HG02588 (cell line): ENCODE measurements around the gene DPP4.

Experiments used
- ATAC-seq: cut with Tn5 transposase; IDR thresholded peaks from one replicate; pipeline ENCODE4 v1.9.1; 2021; ENCODE audit warnings: mild to moderate bottlenecking, moderate library complexity; ENCODE audit not compliant: unreplicated experiment

The DPP4 gene

GRCh38 chr2:162073888-162074631, at the start of gene DPP4:
Gene DPP4 (minus strand): TSS chr2:162074215. CDS start chr2:162073981, 234 bp downstream.
- ATAC-seq = peak; percentile 86

- no peak for ATAC-seq
These were observed 44.4 kb upstream of the DPP4 start for GRCh38 chr2:162118166-162119031.

GRCh38 chr2:162116352-162116751, 42.3 kb upstream of the DPP4 start:
- ATAC-seq = no peak

- ATAC-seq = no peak
These were observed 41.1 kb upstream of the DPP4 start for GRCh38 chr2:162115076-162115475.

GRCh38 chr2:162114271-162114670, 40.3 kb upstream of the DPP4 start:
- no peak for ATAC-seq

GRCh38 chr2:162113776-162114168, 39.8 kb upstream of the DPP4 start:
- no peak for ATAC-seq

GRCh38 chr2:162113088-162113775, 39.2 kb upstream of the DPP4 start:
- no peak for ATAC-seq

- ATAC-seq = no peak
These were observed 38.2 kb upstream of the DPP4 start for GRCh38 chr2:162111958-162112850.

GRCh38 chr2:162107361-162107901, 33.4 kb upstream of the DPP4 start:
- no peak for ATAC-seq

GRCh38 chr2:162106746-162107145, 32.7 kb upstream of the DPP4 start:
- ATAC-seq = no peak

- ATAC-seq = no peak
These were observed 32.1 kb upstream of the DPP4 start for GRCh38 chr2:162106146-162106551.

GRCh38 chr2:162103443-162104009, 29.5 kb upstream of the DPP4 start:
- ATAC-seq = no peak

GRCh38 chr2:162100579-162100978, 26.6 kb upstream of the DPP4 start:
- no peak for ATAC-seq

- no peak for ATAC-seq
These were observed 25.8 kb upstream of the DPP4 start for GRCh38 chr2:162099836-162100235.

GRCh38 chr2:162092658-162093556, 18.9 kb upstream of the DPP4 start:
- no peak for ATAC-seq

GRCh38 chr2:162092008-162092390, 18.0 kb upstream of the DPP4 start:
- ATAC-seq = no peak

- ATAC-seq = no peak
These were observed 17.5 kb upstream of the DPP4 start for GRCh38 chr2:162091325-162092007.

- no peak for ATAC-seq
These were observed 16.1 kb upstream of the DPP4 start for GRCh38 chr2:162090109-162090508.
